NCI-H128 (cell line): ENCODE results near the gene STON1.
"Not testable (repeated sequence)": the region's sequence is repeated elsewhere in the genome, so short reads cannot be mapped to it uniquely, and the experiment has no call there.

ENCODE experiments used
- DNase-seq: peaks from one replicate; lab custom pipeline; 2025; ENCODE audit not compliant: unreplicated experiment; lab: John Stamatoyannopoulos, UW

STON1 gene

DNA sequence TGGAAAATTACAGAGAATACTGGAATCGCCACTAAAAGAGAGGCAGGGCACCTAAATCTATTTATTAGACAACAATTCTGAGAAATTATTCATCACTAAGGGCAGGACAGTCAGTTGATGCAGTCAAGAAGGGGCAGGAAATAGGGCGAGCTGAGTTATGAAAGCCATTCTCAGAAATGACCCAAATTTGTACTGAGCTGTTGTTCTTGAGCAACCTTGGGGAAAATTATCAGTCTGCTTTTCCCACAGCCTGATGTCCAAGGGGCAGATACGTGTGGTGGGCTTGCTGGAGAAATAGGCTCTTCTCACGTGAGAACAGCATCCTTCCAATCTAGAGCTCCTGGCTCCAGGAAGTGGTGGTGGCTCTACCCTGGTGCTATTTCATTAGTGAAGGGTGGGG is 38.6 kb downstream of the STON1 start:
- DNase-seq, result no peak

GRCh38 chr2:48569433-48569832 is 39.5 kb downstream of the STON1 start:
- DNase-seq, result no peak

GRCh38 chr2:48572816-48573215 is 42.9 kb downstream of the STON1 start:
- DNase-seq, result no peak

- no peak for DNase-seq
These were observed 44.7 kb downstream of the STON1 start for GRCh38 chr2:48574353-48575287.

GRCh38 chr2:48578313-48578712 is 48.4 kb downstream of the STON1 start:
- no peak for DNase-seq

GRCh38 chr2:48583961-48584360 is 54.0 kb downstream of the STON1 start:
- DNase-seq, result no peak

DNA sequence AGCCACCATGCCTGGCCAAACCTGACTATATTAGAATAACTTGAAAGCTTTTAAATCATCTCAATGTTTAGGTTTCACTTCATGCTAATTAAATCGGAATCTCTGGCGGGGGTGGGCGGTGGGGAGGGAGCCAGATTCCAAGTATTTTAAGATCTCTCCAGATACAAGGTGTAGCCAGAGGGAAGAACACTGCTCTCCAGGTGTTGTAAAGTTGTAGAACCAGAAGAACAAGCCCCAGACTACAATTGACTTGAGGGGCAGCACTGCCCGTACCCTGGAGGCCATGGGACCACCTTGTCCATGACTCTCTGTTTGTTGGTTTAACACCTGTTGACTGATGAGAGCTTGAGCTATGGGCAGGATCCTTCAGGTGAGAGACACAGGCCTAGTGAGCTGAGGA is 54.6 kb downstream of the STON1 start:
- no peak for DNase-seq

- DNase-seq, result no peak
These were observed 56.5 kb downstream of the STON1 start for GRCh38 chr2:48586433-48586832.

GRCh38 chr2:48587560-48587959 is 57.6 kb downstream of the STON1 start:
- no peak for DNase-seq

GRCh38 chr2:48587961-48588360 is 58.0 kb downstream of the STON1 start:
- no peak for DNase-seq

- no peak for DNase-seq
These were observed 58.8 kb downstream of the STON1 start for GRCh38 chr2:48588745-48589144.

DNA sequence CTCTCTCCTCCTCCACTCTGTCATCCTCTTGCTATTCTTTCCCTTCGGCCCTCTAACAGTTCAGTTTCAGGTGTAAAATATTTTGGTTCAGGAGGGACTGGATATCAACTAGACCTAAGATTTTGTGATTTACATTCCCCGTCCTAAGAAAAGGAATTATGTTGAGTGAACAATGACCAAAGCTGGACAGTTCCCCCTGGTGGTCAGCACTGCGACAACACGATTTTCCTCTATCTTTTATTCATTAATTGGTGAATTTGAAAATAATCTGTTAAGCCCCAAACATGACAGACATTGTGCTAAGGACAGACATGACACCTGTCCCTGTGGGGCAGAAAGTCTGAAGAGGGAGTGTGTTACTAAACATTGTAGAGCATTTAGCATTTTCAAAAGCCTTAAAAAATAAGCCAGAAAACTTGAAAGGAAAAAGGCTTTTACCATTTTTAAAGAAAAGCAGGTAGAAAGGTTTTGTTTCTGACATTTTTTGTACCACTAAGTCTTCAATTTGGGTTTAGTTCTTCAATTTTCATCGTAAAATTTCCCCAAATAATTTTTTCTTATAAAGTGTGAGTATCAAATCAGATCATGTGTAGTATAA is 59.3 kb downstream of the STON1 start:
- no peak for DNase-seq

- DNase-seq, result no peak
These were observed 60.1 kb downstream of the STON1 start for GRCh38 chr2:48590017-48590416.

DNA sequence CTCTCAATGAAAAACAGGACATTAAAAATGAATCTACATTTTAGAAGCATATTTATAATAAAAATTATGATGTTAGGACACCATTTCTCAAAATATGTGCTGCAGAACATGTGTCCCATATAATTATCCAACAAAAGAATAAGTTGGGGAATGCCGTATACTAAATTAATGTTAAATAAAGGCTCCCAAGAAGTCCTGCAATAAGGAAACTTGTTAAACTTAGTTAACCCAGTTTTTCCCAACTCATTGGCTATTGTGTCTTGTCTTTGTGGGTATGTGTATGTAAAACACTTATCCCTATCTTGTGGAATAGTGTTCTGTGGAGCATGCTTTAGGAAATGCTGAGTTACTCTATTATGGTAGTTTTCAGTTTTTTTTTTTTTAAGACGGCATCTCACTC is 62.1 kb downstream of the STON1 start:
- DNase-seq, result no peak

DNA sequence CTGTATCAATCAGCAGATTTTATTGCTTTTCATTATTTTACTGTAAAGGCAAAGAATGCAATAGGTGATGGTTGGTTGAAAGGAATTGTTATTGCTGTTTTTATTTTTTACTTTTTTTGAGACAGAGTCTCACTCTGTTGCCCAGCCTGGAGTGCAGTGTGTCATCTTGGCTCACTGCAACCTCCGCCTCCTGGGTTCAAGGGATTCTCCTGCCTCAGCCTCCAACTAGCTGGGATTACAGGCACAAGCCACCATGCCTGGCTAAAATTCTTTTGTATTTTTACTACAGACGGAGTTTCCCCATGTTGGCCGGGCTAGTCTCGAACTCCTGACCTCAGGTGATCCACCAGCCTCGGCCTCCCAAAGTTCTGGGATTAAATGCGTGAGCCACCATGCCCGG is 66.8 kb downstream of the STON1 start:
- not testable (repeated sequence) for DNase-seq

GRCh38 chr2:48597492-48597891 is 67.5 kb downstream of the STON1 start:
- DNase-seq, result no peak

- DNase-seq, result peak; percentile 27
These were observed 70.4 kb downstream of the STON1 start for GRCh38 chr2:48600204-48600813.

- DNase-seq, result no peak
These were observed 71.0 kb downstream of the STON1 start for GRCh38 chr2:48600917-48601316.

DNA sequence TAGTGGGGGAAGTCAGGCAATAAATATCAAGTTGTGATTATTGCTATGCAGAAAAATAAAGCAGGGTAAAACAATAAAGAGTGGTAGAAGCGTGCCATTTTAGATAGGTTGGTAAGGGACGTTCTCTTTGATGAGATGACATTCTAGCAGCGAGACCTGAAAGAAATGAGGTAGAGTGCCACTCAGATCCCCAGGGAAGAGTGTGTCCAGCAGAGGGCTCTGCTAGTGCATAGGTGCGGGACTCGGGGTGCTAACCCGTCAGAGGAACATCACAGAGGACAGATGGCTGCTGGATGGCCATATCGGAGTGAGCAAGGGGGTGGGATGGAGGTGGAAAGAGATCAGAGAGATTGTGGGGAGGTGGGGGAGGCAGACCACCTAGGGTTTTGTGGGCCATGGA is 71.4 kb downstream of the STON1 start:
- no peak for DNase-seq

GRCh38 chr2:48605482-48606175 is 75.7 kb downstream of the STON1 start:
- DNase-seq, result no peak

DNA sequence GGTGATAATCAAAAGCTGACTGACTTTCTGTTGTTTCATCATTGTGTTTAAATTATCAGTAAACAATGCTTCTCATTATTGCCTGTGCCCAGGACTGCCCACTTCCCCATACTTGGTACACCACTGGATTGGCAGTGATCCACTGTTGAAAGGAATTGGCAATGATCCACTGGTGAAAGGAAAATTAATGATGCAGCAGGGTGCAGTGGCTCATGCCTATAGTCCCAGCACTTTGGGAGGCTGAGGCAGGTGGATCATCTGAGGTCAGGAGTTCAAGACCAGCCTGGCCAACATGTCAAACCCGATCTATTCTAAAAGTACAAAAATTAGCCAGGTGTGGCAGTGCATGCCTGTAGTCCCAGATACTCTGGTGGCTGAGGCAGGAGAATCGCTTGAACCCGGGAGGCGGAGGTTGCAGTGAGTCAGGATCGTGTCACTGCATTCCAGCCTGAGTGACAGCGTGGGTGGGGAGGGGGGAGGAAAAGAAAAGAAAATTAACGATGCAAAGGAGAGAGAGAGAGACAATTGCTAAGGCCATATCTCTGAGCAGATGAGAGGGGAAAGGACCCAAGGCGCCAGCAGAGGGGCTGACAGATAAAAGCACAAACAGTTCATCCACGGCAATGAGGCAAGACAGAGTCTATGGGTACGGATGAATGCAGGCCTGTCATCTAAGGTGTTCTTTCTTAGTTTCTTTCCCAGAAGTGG is 77.5 kb downstream of the STON1 start:
- DNase-seq, result no peak
